CD8-positive, alpha-beta memory T cell (primary cell): Measurements from ENCODE around the gene AIF1L. TPM values are rescaled to one million over a fixed set of nuclear protein-coding genes. Genes with fewer than 3 reads are reported as not detected.

ENCODE experiments used
- CTCF ChIA-PET: fragments of 350-600 bp; sonication (Branson Sonifier 250); formaldehyde crosslinking; loops from one replicate; lab custom pipeline; 2021; ENCODE audit warnings: antibody characterized with exemption; lab: Charles Lee
- POLR2A ChIA-PET: fragments of 350-600 bp; sonication (Branson Sonifier 250); formaldehyde crosslinking; loops from one replicate; lab custom pipeline; 2021; ENCODE audit warnings: antibody characterized with exemption; lab: Charles Lee
- DNase-seq, 5 donors: peaks; one replicate each; pipeline versions ENCODE4 v3.0.0 to v3.0.0-alpha.2; 2020 to 2022; ENCODE audit warnings: mixed read lengths in 1 of 5
- H3K27ac ChIP-seq: one replicate; pipeline ENCODE4 v1.7.0; 2013; ENCODE audit warnings: low read depth, mild to moderate bottlenecking, low read length, moderate library complexity
- H3K27me3 ChIP-seq: 2 replicates; pipeline ENCODE4 v1.7.0; 2013; ENCODE audit warnings: low read length, mild to moderate bottlenecking; ENCODE audit not compliant: insufficient read depth, poor library complexity, severe bottlenecking
- H3K36me3 ChIP-seq: 2 replicates; pipeline ENCODE4 v1.7.0; 2013; ENCODE audit warnings: mild to moderate bottlenecking, low read length, moderate library complexity; ENCODE audit not compliant: insufficient read depth
- H3K4me1 ChIP-seq: 2 replicates; pipeline ENCODE4 v1.7.0; 2013; ENCODE audit warnings: mild to moderate bottlenecking, low read length, moderate library complexity; ENCODE audit not compliant: insufficient read depth
- H3K4me3 ChIP-seq: 2 replicates; pipeline ENCODE4 v1.7.0; 2013; ENCODE audit warnings: mild to moderate bottlenecking, low read length
- H3K9me3 ChIP-seq: 2 replicates; pipeline ENCODE4 v1.7.0; 2013; ENCODE audit warnings: mild to moderate bottlenecking, low read length
- H3K27ac Mint-ChIP-seq, 8 donors: one replicate each; pipeline ENCODE4 v1.8.0; 2020 to 2021; ENCODE audit warnings: mixed read lengths in 8 of 8, mild to moderate bottlenecking in 6 of 8, inconsistent platforms in 3 of 8, moderate library complexity in 3 of 8
- H3K27me3 Mint-ChIP-seq, 2 donors: one replicate each; pipeline ENCODE4 v1.8.0; 2020 to 2021; ENCODE audit warnings: mixed read lengths in 2 of 2, mild to moderate bottlenecking in 1 of 2, moderate library complexity in 1 of 2
- H3K36me3 Mint-ChIP-seq, 3 donors: one replicate each; pipeline ENCODE4 v1.8.0; 2020 to 2021; ENCODE audit warnings: mixed read lengths in 3 of 3, inconsistent platforms in 1 of 3, mild to moderate bottlenecking in 1 of 3
- H3K4me1 Mint-ChIP-seq, 3 donors: one replicate each; pipeline ENCODE4 v1.8.0; 2020 to 2021; ENCODE audit warnings: mixed read lengths in 3 of 3, inconsistent platforms in 1 of 3, mild to moderate bottlenecking in 1 of 3
- H3K4me3 Mint-ChIP-seq, 7 donors: one replicate each; pipeline ENCODE4 v1.8.0; 2020 to 2021; ENCODE audit warnings: mixed read lengths in 7 of 7, mild to moderate bottlenecking in 6 of 7, moderate library complexity in 4 of 7, inconsistent platforms in 2 of 7
- H3K9me3 Mint-ChIP-seq, 5 donors: one replicate each; pipeline ENCODE4 v1.8.0; 2020 to 2022; ENCODE audit warnings: mixed read lengths in 5 of 5, mild to moderate bottlenecking in 3 of 5, moderate library complexity in 2 of 5, inconsistent platforms in 1 of 5
- polyA plus RNA-seq: library from polyadenylated mRNA; unstranded; fragments of 300-500 nt; fragmentation: Illumina TruSeq; gene quantifications from one replicate; pipeline ENCODE4 v1.2.3, GENCODE V29; 2021
- total RNA-seq, 2 experiments: library from RNA; stranded (reverse); gene quantifications; one replicate each; pipeline ENCODE4 v1.2.3, GENCODE V29; 2021

The AIF1L gene
- total and polyA plus RNA-seq, 3 experiments from 2014 or later, result 0.27 to 0.48 TPM; not detected in 1

- H3K4me3 ChIP-seq, result peak overlapping the region; percentile 86
- H3K4me1 ChIP-seq, result peaks cover 12% of the 10 kb centered on the region
- H3K36me3 ChIP-seq, result peaks cover 26% of the 10 kb centered on the region
- Mint-ChIP-seq H3K4me1 (peaks cover 28 to 40% (median 36%) of the 10 kb centered on the region in 3 donors), H3K4me3 (peak overlapping the region; percentile 97 to 100 (median 99)), H3K36me3 (peaks cover 4 to 40% (median 14%) of the 10 kb centered on the region in 3 donors), H3K27ac (peak overlapping the region; percentile 96 to 100 (median 99)), H3K27me3 (peaks cover 4% of the 10 kb centered on the region in 2 donors), H3K9me3 (no peaks in the 10 kb centered on the region)
- H3K9me3 ChIP-seq, result no peaks in the 10 kb centered on the region
- ChIA-PET POLR2A (interaction anchor here (1.0 to 2.2 kb wide), 2 partner anchors 131 to 248 kb away, joined by 4 to 8 read pairs; no protein-coding TSS in a partner anchor), CTCF (interaction anchor here (0.9 to 1.0 kb wide), 3 partner anchors 15 to 631 kb away, joined by 4 read pairs; no protein-coding TSS in a partner anchor)
- no peak for DNase-seq
- peak overlapping the region; percentile 99 for H3K27ac ChIP-seq
- peaks cover 2% of the 10 kb centered on the region for H3K27me3 ChIP-seq
Observed at GRCh38 chr9:131125038-131125287, 28.6 kb downstream of the AIF1L start.

GRCh38 chr9:131125288-131126058 is 29.1 kb downstream of the AIF1L start, which contains the start of gene NUP214:
Gene NUP214 (plus strand): TSS chr9:131125586. CDS start chr9:131125705, 119 bp downstream.
- H3K9me3 Mint-ChIP-seq, result no peaks in the 10 kb centered on the region
- ChIA-PET CTCF (interaction anchor here (0.9 to 1.0 kb wide), 3 partner anchors 15 to 630 kb away, joined by 4 read pairs; no protein-coding TSS in a partner anchor), POLR2A (interaction anchor here (1.0 to 2.2 kb wide), 2 partner anchors 131 to 248 kb away, joined by 4 to 8 read pairs; no protein-coding TSS in a partner anchor)
- peak within 1 kb of the TSS; percentile 96 to 100 (median 99) for H3K27ac Mint-ChIP-seq
- peaks cover 12% of the 10 kb centered on the region for H3K4me1 ChIP-seq
- H3K27me3 ChIP-seq, result no peaks in the 10 kb centered on the region
- H3K9me3 ChIP-seq, result no peaks in the 10 kb centered on the region
- H3K27me3 Mint-ChIP-seq, result peaks cover 0 to 2% of the 10 kb centered on the region in 2 donors
- peak; percentile 98 to 100 (median 99) for DNase-seq
- H3K4me3 Mint-ChIP-seq, result peak within 1 kb of the TSS; percentile 97 to 100 (median 99)
- peak within 1 kb of the TSS; percentile 86 for H3K4me3 ChIP-seq
- H3K36me3 Mint-ChIP-seq, result peaks cover 5 to 43% (median 15%) of the 10 kb centered on the region in 3 donors
- H3K4me1 Mint-ChIP-seq, result peaks cover 30 to 42% (median 36%) of the 10 kb centered on the region in 3 donors
- H3K36me3 ChIP-seq, result peaks cover 29% of the 10 kb centered on the region
- H3K27ac ChIP-seq, result peak within 1 kb of the TSS; percentile 99

GRCh38 chr9:131126059-131126426 is 29.7 kb downstream of the AIF1L start:
- no peaks in the 10 kb centered on the region for H3K9me3 Mint-ChIP-seq
- no peak for DNase-seq
- Histone ChIP-seq H3K27me3 (no peaks in the 10 kb centered on the region), H3K36me3 (peaks cover 34% of the 10 kb centered on the region), H3K4me1 (peaks cover 12% of the 10 kb centered on the region), H3K27ac (peak overlapping the region; percentile 99), H3K4me3 (peak overlapping the region; percentile 86), H3K9me3 (no peaks in the 10 kb centered on the region)
- H3K4me1 Mint-ChIP-seq, result peaks cover 31 to 46% (median 36%) of the 10 kb centered on the region in 3 donors
- H3K27ac Mint-ChIP-seq, result peak overlapping the region; percentile 96 to 100 (median 99)
- H3K36me3 Mint-ChIP-seq, result peaks cover 7 to 48% (median 18%) of the 10 kb centered on the region in 3 donors
- H3K27me3 Mint-ChIP-seq, result peaks cover 0 to 1% of the 10 kb centered on the region in 2 donors
- ChIA-PET POLR2A (interaction anchor here (2.2 kb wide), 1 partner anchor 247 kb away, joined by 8 read pairs; no protein-coding TSS in a partner anchor), CTCF (no interaction called here)
- H3K4me3 Mint-ChIP-seq, result peak overlapping the region; percentile 97 to 100 (median 99)

GRCh38 chr9:131129183-131129582 is 32.9 kb downstream of the AIF1L start:
- Histone ChIP-seq H3K27me3 (no peaks in the 10 kb centered on the region), H3K4me1 (peaks cover 12% of the 10 kb centered on the region), H3K27ac (no peak overlapping the region), H3K9me3 (no peaks in the 10 kb centered on the region), H3K36me3 (peaks cover 56% of the 10 kb centered on the region), H3K4me3 (no peak overlapping the region)
- Mint-ChIP-seq H3K36me3 (peaks cover 10 to 77% (median 26%) of the 10 kb centered on the region in 3 donors), H3K27ac (peak overlapping the region in 2 of 8 donors; percentile 59 to 66), H3K4me1 (peaks cover 31 to 49% (median 41%) of the 10 kb centered on the region in 3 donors), H3K9me3 (no peaks in the 10 kb centered on the region), H3K4me3 (no peak overlapping the region), H3K27me3 (no peaks in the 10 kb centered on the region)
- ChIA-PET CTCF (no interaction called here), POLR2A (interaction anchor here (0.7 kb wide), 1 partner anchor 276 kb away, joined by 11 read pairs; no protein-coding TSS in a partner anchor)
- DNase-seq, result no peak

- no peaks in the 10 kb centered on the region for H3K27me3 Mint-ChIP-seq
- H3K4me1 Mint-ChIP-seq, result peaks cover 0 to 6% (median under 1%) of the 10 kb centered on the region in 3 donors
- Histone ChIP-seq H3K36me3 (peaks cover 72% of the 10 kb centered on the region), H3K27me3 (no peaks in the 10 kb centered on the region), H3K27ac (no peak overlapping the region), H3K9me3 (no peaks in the 10 kb centered on the region), H3K4me1 (no peaks in the 10 kb centered on the region), H3K4me3 (no peak overlapping the region)
- POLR2A ChIA-PET, result no interaction called here
- H3K27ac Mint-ChIP-seq, result peak overlapping the region in 1 of 8 donors; percentile 57
- CTCF ChIA-PET, result no interaction called here
- DNase-seq, result no peak
- H3K36me3 Mint-ChIP-seq, result peaks cover 21 to 93% (median 38%) of the 10 kb centered on the region in 3 donors
- no peaks in the 10 kb centered on the region for H3K9me3 Mint-ChIP-seq
- no peak overlapping the region for H3K4me3 Mint-ChIP-seq
Observed at GRCh38 chr9:131138676-131139075, 42.3 kb downstream of the AIF1L start.

GRCh38 chr9:131140112-131140511 is 43.8 kb downstream of the AIF1L start:
- Histone ChIP-seq H3K9me3 (no peaks in the 10 kb centered on the region), H3K27me3 (no peaks in the 10 kb centered on the region), H3K27ac (no peak overlapping the region), H3K36me3 (peaks cover 72% of the 10 kb centered on the region), H3K4me3 (no peak overlapping the region), H3K4me1 (no peaks in the 10 kb centered on the region)
- Mint-ChIP-seq H3K36me3 (peaks cover 21 to 92% (median 36%) of the 10 kb centered on the region in 3 donors), H3K4me3 (no peak overlapping the region), H3K27me3 (no peaks in the 10 kb centered on the region), H3K4me1 (peaks cover 1 to 9% (median 2%) of the 10 kb centered on the region in 3 donors), H3K9me3 (no peaks in the 10 kb centered on the region), H3K27ac (no peak overlapping the region)
- ChIA-PET POLR2A (interaction anchor here (0.5 kb wide), 1 partner anchor 46 kb away, joined by 3 read pairs; no protein-coding TSS in a partner anchor), CTCF (interaction anchor here (1.0 to 1.2 kb wide), 2 partner anchors 15 to 39 kb away, joined by 4 read pairs; partner anchors contain the start of gene NUP214)
- no peak for DNase-seq

- H3K36me3 Mint-ChIP-seq, result peaks cover 25 to 92% (median 39%) of the 10 kb centered on the region in 3 donors
- CTCF ChIA-PET, result interaction anchor here (1.0 kb wide), 1 partner anchor 15 kb away, joined by 4 read pairs; the partner anchor contains the start of gene NUP214
Observed at GRCh38 chr9:131140550-131140949, 44.2 kb downstream of the AIF1L start.

More at GRCh38 chr9:131140550-131140949, 44.2 kb downstream of the AIF1L start:
- no peak overlapping the region for H3K27ac Mint-ChIP-seq
- no peaks in the 10 kb centered on the region for H3K27me3 Mint-ChIP-seq
- DNase-seq, result no peak
- H3K9me3 Mint-ChIP-seq, result no peaks in the 10 kb centered on the region
- Histone ChIP-seq H3K4me1 (no peaks in the 10 kb centered on the region), H3K36me3 (peaks cover 74% of the 10 kb centered on the region), H3K27ac (no peak overlapping the region), H3K4me3 (no peak overlapping the region), H3K9me3 (no peaks in the 10 kb centered on the region), H3K27me3 (no peaks in the 10 kb centered on the region)
- POLR2A ChIA-PET, result no interaction called here
- H3K4me3 Mint-ChIP-seq, result no peak overlapping the region
- peaks cover 1 to 13% (median 2%) of the 10 kb centered on the region in 3 donors for H3K4me1 Mint-ChIP-seq
